ENCODE results near the gene BICDL2.

The BICDL2 gene

GRCh38 chr16:3019594-3020246 is 17.0 kb downstream of the BICDL2 start (continued):
- no peak; the same call in 1 of the 2 replicates for TF ChIP-seq INSM2 (tag by site-specific recombination; IDR thresholded peaks at IDR 0.05)
- no peak for TF ChIP-seq ZNF248 (tag by site-specific recombination; IDR thresholded peaks at IDR 0.05)
- no peak for TF ChIP-seq BCL6B (tag by site-specific recombination; IDR thresholded peaks at IDR 0.05)
- TF ChIP-seq GLIS1 (tag by site-specific recombination; IDR thresholded peaks at IDR 0.05): no peak; the same call in 1 of the 2 replicates
- TF ChIP-seq ZNF157 (tag by site-specific recombination; IDR thresholded peaks at IDR 0.05): no peak
- TF ChIP-seq PRDM2 (tag by site-specific recombination; IDR thresholded peaks at IDR 0.05; ENCODE audit: borderline replicate concordance): no peak
- no peak for TF ChIP-seq ZNF169 (tag by site-specific recombination; IDR thresholded peaks at IDR 0.05)
- no peak for TF ChIP-seq ZNF311 (tag by site-specific recombination; IDR thresholded peaks at IDR 0.05; ENCODE audit: borderline replicate concordance)
- no peak for TF ChIP-seq ZNF174 (tag by site-specific recombination; IDR thresholded peaks at IDR 0.05)
- no peak for TF ChIP-seq ZNF76 (tag by site-specific recombination; IDR thresholded peaks at IDR 0.05; ENCODE audit: borderline replicate concordance, low read depth)
- TF ChIP-seq ZNF280C (tag by site-specific recombination; IDR thresholded peaks at IDR 0.05): no peak
- no peak for TF ChIP-seq ZNF677 (tag by site-specific recombination; IDR thresholded peaks at IDR 0.05)
- no peak for TF ChIP-seq MZF1 (tag by site-specific recombination; IDR thresholded peaks at IDR 0.05; ENCODE audit: borderline replicate concordance)
- TF ChIP-seq ZNF701 (tag by site-specific recombination; IDR thresholded peaks at IDR 0.05): no peak
- no peak for TF ChIP-seq ZNF350 (tag by site-specific recombination; IDR thresholded peaks at IDR 0.05)
- TF ChIP-seq ZNF529 (tag by site-specific recombination; IDR thresholded peaks at IDR 0.05; ENCODE audit: insufficient replicate concordance): no peak
- no peak for TF ChIP-seq ZNF670 (tag by site-specific recombination; IDR thresholded peaks at IDR 0.05; ENCODE audit: low read depth)
- no peak; the same call in 1 of the 2 replicates for TF ChIP-seq PRDM10 (tag by site-specific recombination; IDR thresholded peaks at IDR 0.05)
- TF ChIP-seq OVOL3 (tag by site-specific recombination; IDR thresholded peaks at IDR 0.05): 0 out of 2 replicates have a peak, but pooled peaks have one; percentile 30
- TF ChIP-seq ZNF366 (tag by site-specific recombination; conservative IDR thresholded peaks at IDR 0.05): no peak
- TF ChIP-seq PRDM6 (tag by site-specific recombination; IDR thresholded peaks at IDR 0.05): no peak
- TF ChIP-seq ZNF423 (tag by site-specific recombination; IDR thresholded peaks at IDR 0.05): no peak
- no peak for TF ChIP-seq REPIN1 (tag by site-specific recombination; IDR thresholded peaks at IDR 0.05; ENCODE audit: low read depth)

Measured in HEK293 (cell line).